ENCODE measurements around the gene SETD4.

SETD4 gene

GRCh38 chr21:36004441-36004840, 55.9 kb downstream of the SETD4 start:
- no peak for DNase-seq

- no peak for DNase-seq
These were observed 56.5 kb downstream of the SETD4 start for GRCh38 chr21:36003776-36004175.

GRCh38 chr21:35996217-35996616, 64.1 kb downstream of the SETD4 start:
- DNase-seq = no peak

GRCh38 chr21:35995522-35996088, 64.7 kb downstream of the SETD4 start:
- DNase-seq = no peak

GRCh38 chr21:35994613-35995012, 65.7 kb downstream of the SETD4 start:
- DNase-seq = no peak

- no peak for DNase-seq
These were observed 66.3 kb downstream of the SETD4 start for GRCh38 chr21:35993875-35994490.

- no peak for DNase-seq
These were observed 69.2 kb downstream of the SETD4 start for GRCh38 chr21:35991131-35991530.

- no peak for DNase-seq
These were observed 69.7 kb downstream of the SETD4 start for GRCh38 chr21:35990609-35991008.

- DNase-seq = no peak
These were observed 71.1 kb downstream of the SETD4 start for GRCh38 chr21:35989138-35989735.

- no peak for DNase-seq
These were observed 71.7 kb downstream of the SETD4 start for GRCh38 chr21:35988416-35989137.

GRCh38 chr21:35987475-35987874, 72.9 kb downstream of the SETD4 start:
- DNase-seq = no peak

GRCh38 chr21:35984654-35985361, 75.5 kb downstream of the SETD4 start:
- DNase-seq = no peak

All from activated gamma-delta T cell treated with Interleukin-2 at 50 U/mL for 16 hours (primary cell).